HG03565 (cell line): Measurements from ENCODE around the gene C10orf90.
"Not testable (repeated sequence)": the region's sequence is repeated elsewhere in the genome, so short reads cannot be mapped to it uniquely, and the experiment has no call there.

Experiments used
- ATAC-seq: cut with Tn5 transposase; IDR thresholded peaks from one replicate; pipeline ENCODE4 v1.9.1; 2021; ENCODE audit warnings: mild to moderate bottlenecking, moderate library complexity; ENCODE audit not compliant: unreplicated experiment

Gene C10orf90

GRCh38 chr10:126561294-126561920 lies 109.1 kb downstream of the C10orf90 start:
- ATAC-seq, result no peak

GRCh38 chr10:126558881-126559280 lies 111.6 kb downstream of the C10orf90 start:
- no peak for ATAC-seq

- no peak for ATAC-seq
These were observed 119.3 kb downstream of the C10orf90 start for GRCh38 chr10:126551202-126551601.

GRCh38 chr10:126550586-126550985 lies 119.9 kb downstream of the C10orf90 start:
- not testable (repeated sequence) for ATAC-seq

GRCh38 chr10:126549344-126549743 lies 121.1 kb downstream of the C10orf90 start:
- no peak for ATAC-seq

GRCh38 chr10:126544565-126544964 lies 125.9 kb downstream of the C10orf90 start:
- ATAC-seq, result no peak

- ATAC-seq, result no peak
These were observed 131.9 kb downstream of the C10orf90 start for GRCh38 chr10:126538439-126539135.

GRCh38 chr10:126536656-126537055 lies 133.8 kb downstream of the C10orf90 start:
- no peak for ATAC-seq

- ATAC-seq, result no peak
These were observed 134.3 kb downstream of the C10orf90 start for GRCh38 chr10:126536148-126536547.

GRCh38 chr10:126533644-126534043 lies 136.8 kb downstream of the C10orf90 start:
- no peak for ATAC-seq

- no peak for ATAC-seq
These were observed 142.1 kb downstream of the C10orf90 start for GRCh38 chr10:126528315-126528835.

GRCh38 chr10:126527645-126528314 lies 142.7 kb downstream of the C10orf90 start:
- ATAC-seq, result no peak

- ATAC-seq, result no peak
These were observed 145.2 kb downstream of the C10orf90 start for GRCh38 chr10:126525326-126525725.

- ATAC-seq, result no peak
These were observed 146.0 kb downstream of the C10orf90 start for GRCh38 chr10:126524526-126524925.

GRCh38 chr10:126523071-126523470 lies 147.4 kb downstream of the C10orf90 start:
- ATAC-seq, result no peak

- ATAC-seq, result no peak
These were observed 149.1 kb downstream of the C10orf90 start for GRCh38 chr10:126521399-126521798.

GRCh38 chr10:126520751-126521317 lies 149.7 kb downstream of the C10orf90 start:
- no peak for ATAC-seq

GRCh38 chr10:126519992-126520391 lies 150.5 kb downstream of the C10orf90 start:
- ATAC-seq, result no peak

GRCh38 chr10:126519185-126519584 lies 151.3 kb downstream of the C10orf90 start:
- no peak for ATAC-seq

GRCh38 chr10:126518218-126519080 lies 152.0 kb downstream of the C10orf90 start:
- no peak for ATAC-seq
